Mucosa of rectum (tissue), 2 donors: Measurements from ENCODE around the gene GRK6.

Experiments
- H3K27ac ChIP-seq, 2 donors: one replicate each; pipeline ENCODE4 v1.7.0; 2013; ENCODE audit warnings: inconsistent platforms in 2 of 2, low read depth in 2 of 2, low read length in 2 of 2
- H3K27me3 ChIP-seq, 2 donors: one replicate each; pipeline ENCODE4 v1.7.0; 2013; ENCODE audit warnings: low read length in 2 of 2; ENCODE audit not compliant: control insufficient read depth in 2 of 2, insufficient read depth in 2 of 2
- H3K36me3 ChIP-seq, 2 donors: one replicate each; pipeline ENCODE4 v1.7.0; 2013; ENCODE audit warnings: low read length in 2 of 2; ENCODE audit not compliant: control insufficient read depth in 2 of 2, insufficient read depth in 2 of 2
- H3K4me1 ChIP-seq, 2 donors: one replicate each; pipeline ENCODE4 v1.7.0; 2013; ENCODE audit warnings: low read length in 2 of 2, mild to moderate bottlenecking in 1 of 2; ENCODE audit not compliant: control insufficient read depth in 2 of 2, insufficient read depth in 2 of 2
- H3K4me3 ChIP-seq, 2 donors: one replicate each; pipeline ENCODE4 v1.7.0; 2013; ENCODE audit warnings: low read length in 2 of 2
- H3K9ac ChIP-seq, 2 donors: one replicate each; pipeline ENCODE4 v1.7.0; 2013; ENCODE audit warnings: low read length in 2 of 2, low read depth in 1 of 2, mild to moderate bottlenecking in 1 of 2
- H3K9me3 ChIP-seq, 2 donors: one replicate each; pipeline ENCODE4 v1.7.0; 2013; ENCODE audit warnings: low read length in 2 of 2; ENCODE audit not compliant: control insufficient read depth in 2 of 2
- donor health status: healthy.
- donor health status: Normal muscosa, but diverticular disease.

The GRK6 gene

DNA sequence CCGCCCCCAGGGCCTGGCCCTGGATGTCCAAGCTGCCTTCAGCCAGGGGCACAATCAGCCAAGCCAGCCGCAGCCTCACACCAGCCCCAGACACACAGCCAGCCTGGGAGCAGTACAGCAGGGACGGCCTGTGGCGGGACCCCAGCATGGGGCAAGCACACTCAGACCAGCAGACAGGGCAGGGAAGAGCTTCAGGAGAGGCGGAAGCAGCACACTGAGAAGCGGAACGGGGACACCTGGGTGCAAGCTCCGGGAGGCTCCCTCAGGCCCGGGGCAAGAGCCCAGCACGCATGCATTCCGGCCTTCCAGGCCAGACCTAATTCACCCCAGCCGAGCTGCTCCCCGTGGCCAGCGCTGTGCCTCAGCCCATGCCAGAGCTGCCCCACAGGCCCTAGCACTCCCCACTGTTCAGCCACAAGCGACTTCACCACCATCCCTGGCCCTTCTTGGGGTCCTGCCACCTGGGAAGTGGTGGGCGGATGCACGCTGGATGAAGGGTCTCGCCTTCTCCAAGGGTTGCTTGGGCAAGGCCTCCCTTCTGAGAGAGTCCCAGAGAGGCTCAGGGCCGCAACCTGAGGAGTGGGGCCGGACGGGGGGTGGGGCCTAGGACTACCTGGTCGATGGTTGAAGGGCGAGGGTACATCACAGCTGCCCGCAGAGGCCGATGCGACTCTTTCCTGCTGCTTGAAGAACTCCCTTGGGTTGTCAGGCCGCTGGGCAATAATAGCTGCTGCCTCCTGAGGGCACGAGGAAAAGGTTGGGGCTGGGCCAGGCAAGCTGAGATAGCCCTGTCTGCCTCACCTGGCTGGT is 33.5 kb downstream of the GRK6 start:
- Histone ChIP-seq H3K27me3 (no peaks in the 10 kb centered on the region), H3K9me3 (no peaks in the 10 kb centered on the region), H3K36me3 (no peaks in the 10 kb centered on the region), H3K4me1 (peaks cover 11 to 12% of the 10 kb centered on the region in 2 donors), H3K27ac (no peak overlapping the region), H3K4me3 (no peak overlapping the region), H3K9ac (no peak overlapping the region)

DNA sequence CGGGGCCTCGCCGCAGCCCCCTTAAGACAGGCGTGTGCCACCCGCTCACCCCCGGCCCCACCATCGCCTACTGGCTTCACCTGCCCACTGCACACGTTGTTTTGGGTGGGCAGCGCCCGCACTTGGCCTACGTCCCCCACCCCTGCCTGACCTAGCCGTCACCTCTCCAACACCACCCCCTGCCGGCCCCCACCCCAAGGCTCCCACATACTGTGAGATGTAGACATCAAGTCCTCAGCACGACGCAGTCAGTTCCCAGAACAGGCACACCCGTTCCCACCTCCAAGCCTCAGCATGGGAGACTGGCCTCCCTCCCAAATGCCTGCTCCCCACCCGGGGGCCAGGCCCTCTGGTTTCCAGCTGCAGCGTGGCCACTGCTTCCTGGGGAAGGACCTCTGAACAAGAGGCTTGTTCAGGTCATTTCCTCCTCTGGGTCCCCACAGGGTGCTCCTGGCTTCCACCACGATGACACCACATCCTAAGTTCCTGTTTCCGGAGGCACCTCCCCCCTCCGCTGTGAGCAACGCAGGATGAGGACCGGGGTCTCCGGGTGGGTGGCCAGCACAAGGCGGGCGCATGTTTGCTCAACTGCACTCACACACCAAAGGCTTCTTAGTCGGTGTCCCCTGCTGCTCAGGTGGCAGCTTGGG is 35.7 kb downstream of the GRK6 start:
- no peak overlapping the region for H3K4me3 ChIP-seq
- no peaks in the 10 kb centered on the region for H3K27me3 ChIP-seq
- no peak overlapping the region for H3K9ac ChIP-seq
- H3K27ac ChIP-seq, result no peak overlapping the region
- peaks cover 0 to 4% of the 10 kb centered on the region in 2 donors for H3K36me3 ChIP-seq
- H3K4me1 ChIP-seq, result no peaks in the 10 kb centered on the region
- no peaks in the 10 kb centered on the region for H3K9me3 ChIP-seq

DNA sequence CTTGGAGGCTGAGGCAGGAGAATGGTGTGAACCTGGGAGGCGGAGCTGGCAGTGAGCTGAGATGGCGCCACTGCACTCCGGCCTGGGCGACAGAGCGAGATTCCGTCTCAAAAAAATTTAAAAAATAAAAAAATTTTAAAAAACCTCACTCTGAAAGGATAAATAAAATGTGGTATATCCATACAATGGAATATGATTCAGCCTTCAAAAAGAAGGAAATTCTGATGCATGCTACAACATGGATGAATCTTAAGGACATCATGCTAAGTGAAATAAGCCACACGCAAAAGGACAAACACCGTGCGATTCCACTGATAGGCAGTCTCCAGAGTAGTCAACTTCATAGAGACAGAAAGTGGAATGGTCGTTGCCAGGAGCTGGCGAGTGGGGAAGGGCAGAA is 38.6 kb downstream of the GRK6 start:
- peaks cover 0 to 4% of the 10 kb centered on the region in 2 donors for H3K36me3 ChIP-seq
- H3K9ac ChIP-seq, result no peak overlapping the region
- H3K27me3 ChIP-seq, result no peaks in the 10 kb centered on the region
- no peaks in the 10 kb centered on the region for H3K4me1 ChIP-seq
- H3K27ac ChIP-seq, result no peak overlapping the region
- H3K9me3 ChIP-seq, result no peaks in the 10 kb centered on the region
- H3K4me3 ChIP-seq, result no peak overlapping the region

DNA sequence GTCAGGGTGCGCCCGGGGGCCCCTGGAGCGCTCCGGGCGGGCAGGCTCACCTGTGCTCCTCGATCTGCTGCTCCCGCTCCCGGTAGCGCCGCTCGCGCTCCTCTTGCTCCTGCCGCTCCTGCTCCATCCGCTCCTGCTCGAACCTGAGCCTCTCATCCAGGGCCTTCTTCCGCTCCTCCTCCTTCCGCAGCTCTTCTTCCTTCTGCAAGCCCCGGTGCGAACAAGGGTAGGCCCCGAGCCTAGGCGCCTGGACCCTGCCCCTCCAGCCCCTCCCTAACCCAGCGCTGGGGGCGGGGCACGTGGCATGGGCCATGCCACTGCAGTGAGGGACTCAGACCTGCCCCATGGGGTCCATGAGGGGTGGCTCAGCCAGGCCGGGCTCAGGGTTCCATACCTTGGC is 40.4 kb downstream of the GRK6 start:
- Histone ChIP-seq H3K4me1 (peaks cover 0 to 7% of the 10 kb centered on the region in 2 donors), H3K4me3 (no peak overlapping the region), H3K27me3 (peaks cover 0 to under 1% of the 10 kb centered on the region in 2 donors), H3K36me3 (peaks cover 0 to 4% of the 10 kb centered on the region in 2 donors), H3K27ac (no peak overlapping the region), H3K9ac (no peak overlapping the region), H3K9me3 (no peaks in the 10 kb centered on the region)

DNA sequence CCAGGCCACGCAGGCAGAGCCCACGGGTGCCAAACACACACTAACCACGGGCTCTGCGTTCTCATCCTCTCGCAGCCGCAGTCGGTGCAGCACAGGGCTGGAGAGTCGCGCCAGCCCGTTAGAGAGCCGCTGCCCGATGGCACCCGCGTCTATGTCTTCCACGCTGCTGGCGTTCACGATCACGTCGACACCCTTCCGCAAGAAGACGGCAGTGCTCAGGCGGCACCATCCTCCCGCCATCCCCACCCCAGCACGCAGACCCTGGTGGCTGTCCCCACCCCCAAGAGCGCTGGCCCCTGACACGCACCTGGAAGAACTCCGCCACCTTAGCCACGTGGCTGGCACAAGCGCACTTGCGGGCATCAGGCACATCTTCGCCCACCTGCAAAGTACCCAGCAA is 41.0 kb downstream of the GRK6 start:
- Histone ChIP-seq H3K9ac (no peak overlapping the region), H3K27ac (no peak overlapping the region), H3K4me1 (peaks cover 5 to 11% of the 10 kb centered on the region in 2 donors), H3K9me3 (no peaks in the 10 kb centered on the region), H3K4me3 (no peak overlapping the region), H3K36me3 (peaks cover 0 to 4% of the 10 kb centered on the region in 2 donors), H3K27me3 (peaks cover 0 to 3% of the 10 kb centered on the region in 2 donors)

DNA sequence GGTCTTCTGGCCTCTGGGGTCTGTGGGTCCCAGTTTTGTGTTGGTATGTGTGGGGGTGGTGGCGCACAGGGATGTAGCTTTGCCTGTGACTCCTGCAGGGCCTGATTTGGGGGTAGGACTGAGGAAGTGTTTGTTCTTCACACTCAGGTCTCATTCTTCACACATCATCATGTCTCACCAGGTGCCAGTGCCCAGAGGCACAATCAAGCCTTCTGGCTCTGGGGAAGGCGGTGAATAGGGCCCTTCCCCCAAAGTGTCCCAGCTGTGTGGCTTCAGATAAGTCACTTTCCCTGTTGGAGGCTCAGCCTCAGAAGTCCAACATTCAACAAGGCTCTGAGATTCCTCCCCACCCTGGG is 41.8 kb downstream of the GRK6 start:
- Histone ChIP-seq H3K27me3 (peaks cover 0 to 3% of the 10 kb centered on the region in 2 donors), H3K4me1 (peaks cover 8 to 12% of the 10 kb centered on the region in 2 donors), H3K9ac (no peak overlapping the region), H3K9me3 (no peaks in the 10 kb centered on the region), H3K4me3 (no peak overlapping the region), H3K36me3 (peaks cover 0 to 4% of the 10 kb centered on the region in 2 donors), H3K27ac (no peak overlapping the region)

DNA sequence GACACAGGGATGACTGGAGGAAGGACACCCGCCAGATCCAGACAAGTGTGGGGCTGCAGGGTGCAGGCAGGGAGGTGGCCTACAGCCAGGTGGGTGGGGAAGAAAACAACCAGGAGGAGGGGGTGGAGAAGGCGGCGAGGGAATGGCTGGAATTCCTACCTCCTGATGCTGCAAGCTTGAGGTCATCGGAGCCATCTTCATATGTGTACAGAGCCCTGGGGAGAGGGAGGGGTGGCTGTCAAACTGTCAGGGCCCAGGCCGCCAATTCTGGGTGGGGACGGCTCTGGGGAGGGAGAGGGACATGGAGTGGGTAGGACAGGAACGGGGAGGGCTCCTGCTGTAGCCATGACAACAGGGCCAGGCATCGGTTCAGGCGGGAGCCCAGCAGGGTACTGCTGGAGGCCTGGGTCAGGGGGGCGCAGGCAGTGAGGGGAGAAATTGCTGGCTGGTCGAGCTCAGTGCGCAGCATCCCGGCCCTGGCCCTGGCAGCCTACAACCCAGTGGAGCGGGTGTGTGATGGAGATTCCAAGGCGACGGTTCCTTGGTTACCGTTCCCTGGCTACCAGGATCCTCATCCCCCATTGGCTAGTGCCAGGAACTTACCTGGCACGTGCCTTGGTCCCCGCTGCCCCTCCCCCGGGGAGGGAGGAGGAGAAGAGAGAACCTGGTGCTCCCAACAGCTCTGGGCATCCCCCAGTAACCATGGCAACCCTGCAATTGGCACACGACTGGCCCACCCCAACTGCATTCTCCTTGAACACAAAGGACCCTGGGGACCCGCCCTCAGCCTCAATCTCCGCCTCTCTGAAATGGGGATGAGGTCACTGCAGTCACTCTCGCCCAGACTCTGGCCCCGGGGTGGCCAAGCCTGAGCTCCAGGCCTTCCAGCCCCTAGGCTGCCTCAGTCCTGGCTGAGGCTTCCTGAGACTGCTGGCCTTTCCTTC is 42.5 kb downstream of the GRK6 start:
- no peak overlapping the region for H3K4me3 ChIP-seq
- H3K27ac ChIP-seq, result no peak overlapping the region
- H3K4me1 ChIP-seq, result peaks cover 8 to 12% of the 10 kb centered on the region in 2 donors
- H3K36me3 ChIP-seq, result peaks cover 0 to 4% of the 10 kb centered on the region in 2 donors
- H3K9me3 ChIP-seq, result no peaks in the 10 kb centered on the region
- H3K27me3 ChIP-seq, result peaks cover 0 to 3% of the 10 kb centered on the region in 2 donors
- no peak overlapping the region for H3K9ac ChIP-seq

DNA sequence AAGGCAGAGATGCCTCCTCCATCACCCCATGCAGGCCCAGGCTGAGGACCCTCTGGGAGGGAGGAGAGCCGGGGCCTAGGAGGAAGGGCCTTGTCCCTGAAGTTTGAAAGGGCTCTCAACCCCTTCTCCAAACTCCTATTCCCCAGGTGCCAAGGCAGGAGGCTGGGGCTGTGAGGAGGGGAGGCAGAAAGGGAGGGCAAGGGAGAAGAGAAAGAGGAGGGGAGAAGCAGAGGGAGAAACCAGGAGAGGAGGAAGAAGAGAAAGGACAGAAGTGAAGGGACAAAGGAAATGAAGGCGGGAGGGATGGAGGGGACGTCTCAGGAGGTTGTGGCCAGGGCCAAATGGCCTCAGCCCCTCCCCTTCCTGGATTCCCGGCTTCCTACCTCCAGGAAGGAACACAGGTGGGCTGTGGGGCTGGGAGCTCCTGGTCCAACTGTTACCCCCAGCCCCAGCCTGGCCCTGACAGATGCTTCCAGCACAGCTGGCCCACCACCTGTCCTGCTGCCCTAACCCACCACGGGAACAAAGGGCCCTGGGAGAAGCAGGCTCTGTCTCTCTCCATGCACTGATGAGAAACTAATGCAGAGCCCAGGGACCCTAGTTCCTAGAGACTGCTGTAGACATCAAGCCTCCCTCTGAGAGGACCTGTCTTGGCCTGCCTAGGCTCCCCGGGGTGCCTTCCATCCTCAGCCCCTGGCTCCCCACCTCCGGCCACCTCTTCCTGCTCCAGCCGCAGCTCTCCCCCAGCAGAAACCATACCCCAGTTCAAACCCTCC is 43.5 kb downstream of the GRK6 start:
- H3K9ac ChIP-seq, result no peak overlapping the region
- H3K4me3 ChIP-seq, result no peak overlapping the region
- H3K4me1 ChIP-seq, result peaks cover 8 to 12% of the 10 kb centered on the region in 2 donors
- no peak overlapping the region for H3K27ac ChIP-seq
- peaks cover 0 to 3% of the 10 kb centered on the region in 2 donors for H3K27me3 ChIP-seq
- H3K36me3 ChIP-seq, result peaks cover 0 to 4% of the 10 kb centered on the region in 2 donors
- H3K9me3 ChIP-seq, result no peaks in the 10 kb centered on the region

DNA sequence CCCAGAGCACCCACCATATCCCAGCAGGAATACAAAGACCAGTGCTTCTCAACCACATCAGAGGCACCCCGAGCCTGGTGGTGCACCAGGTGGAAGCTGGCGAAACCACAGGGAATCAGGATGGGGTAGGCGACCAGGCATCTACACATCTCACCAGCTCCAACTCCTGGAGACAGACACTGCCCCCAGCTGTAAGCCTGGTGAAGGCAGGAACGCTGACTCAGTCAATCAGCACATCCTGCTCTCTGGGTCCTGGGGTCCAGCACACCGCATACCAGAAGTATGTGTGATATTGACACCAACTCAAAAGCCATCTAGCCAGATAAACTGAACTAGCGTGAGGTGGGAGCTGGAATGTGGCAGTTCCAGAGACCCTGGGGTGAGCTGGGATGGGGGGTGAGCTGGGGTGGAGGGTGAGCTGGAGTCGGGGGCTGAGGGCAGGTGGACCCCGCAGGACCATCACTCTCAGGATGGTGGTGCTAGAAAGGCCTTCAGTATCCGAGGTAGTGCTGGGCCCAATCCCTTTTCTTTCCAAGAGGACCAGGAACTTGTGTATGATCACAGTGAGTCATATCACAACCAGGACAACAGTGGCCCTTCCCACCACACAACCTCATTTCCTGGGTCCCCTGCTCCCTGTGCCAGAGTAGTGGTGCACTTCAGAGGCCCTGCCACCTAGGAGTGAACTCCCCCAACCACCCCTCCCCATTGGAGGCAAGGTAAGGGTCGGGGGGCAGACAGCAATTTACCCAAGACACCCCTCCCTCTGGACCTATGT is 44.5 kb downstream of the GRK6 start:
- Histone ChIP-seq H3K9ac (no peak overlapping the region), H3K4me1 (peaks cover 8 to 12% of the 10 kb centered on the region in 2 donors), H3K27ac (no peak overlapping the region), H3K4me3 (no peak overlapping the region), H3K36me3 (no peaks in the 10 kb centered on the region), H3K9me3 (no peaks in the 10 kb centered on the region), H3K27me3 (peaks cover 0 to 3% of the 10 kb centered on the region in 2 donors)
